Measurements from ENCODE around the gene FILIP1.

FILIP1 gene

GRCh38 chr6:75344021-75344420, 149.6 kb downstream of the FILIP1 start:
- no peak overlapping the region for H3K4me3 ChIP-seq (ENCODE audit: low read depth, low read length)
- DNase-seq = no peak
- no peak overlapping the region for H3K27ac ChIP-seq
- no peaks in the 10 kb centered on the region for H3K9me3 ChIP-seq (ENCODE audit: severe bottlenecking)
- no peaks in the 10 kb centered on the region for H3K27me3 ChIP-seq (ENCODE audit: insufficient read depth, low read depth, severe bottlenecking)
- H3K36me3 ChIP-seq = no peaks in the 10 kb centered on the region
- TF ChIP-seq CTCF (IDR thresholded peaks at IDR 0.05; ENCODE audit: low read depth, low read length) = no peak

- no peak for TF ChIP-seq CTCF (IDR thresholded peaks at IDR 0.05; ENCODE audit: low read depth, low read length)
- H3K9me3 ChIP-seq (ENCODE audit: severe bottlenecking) = no peaks in the 10 kb centered on the region
- H3K36me3 ChIP-seq = no peaks in the 10 kb centered on the region
- H3K27ac ChIP-seq = no peak overlapping the region
- H3K4me3 ChIP-seq (ENCODE audit: low read depth, low read length) = no peak overlapping the region
- no peak for DNase-seq
- H3K27me3 ChIP-seq (ENCODE audit: insufficient read depth, low read depth, severe bottlenecking) = no peaks in the 10 kb centered on the region
Measured at GRCh38 chr6:75337835-75338580, 155.6 kb downstream of the FILIP1 start.

- TF ChIP-seq CTCF (IDR thresholded peaks at IDR 0.05; ENCODE audit: low read depth, low read length) = no peak
- H3K36me3 ChIP-seq = no peaks in the 10 kb centered on the region
- no peak for DNase-seq
- no peaks in the 10 kb centered on the region for H3K9me3 ChIP-seq (ENCODE audit: severe bottlenecking)
- H3K4me3 ChIP-seq (ENCODE audit: low read depth, low read length) = no peak overlapping the region
- H3K27me3 ChIP-seq (ENCODE audit: insufficient read depth, low read depth, severe bottlenecking) = no peaks in the 10 kb centered on the region
- H3K27ac ChIP-seq = no peak overlapping the region
Measured at GRCh38 chr6:75334266-75335040, 159.1 kb downstream of the FILIP1 start.

GRCh38 chr6:75333676-75334200, 159.9 kb downstream of the FILIP1 start:
- H3K27me3 ChIP-seq (ENCODE audit: insufficient read depth, low read depth, severe bottlenecking) = no peaks in the 10 kb centered on the region
- no peaks in the 10 kb centered on the region for H3K36me3 ChIP-seq
- no peak overlapping the region for H3K27ac ChIP-seq
- no peak overlapping the region for H3K4me3 ChIP-seq (ENCODE audit: low read depth, low read length)
- TF ChIP-seq CTCF (IDR thresholded peaks at IDR 0.05; ENCODE audit: low read depth, low read length) = no peak
- no peak for DNase-seq
- no peaks in the 10 kb centered on the region for H3K9me3 ChIP-seq (ENCODE audit: severe bottlenecking)

- no peaks in the 10 kb centered on the region for H3K36me3 ChIP-seq
- H3K9me3 ChIP-seq (ENCODE audit: severe bottlenecking) = no peaks in the 10 kb centered on the region
- no peaks in the 10 kb centered on the region for H3K27me3 ChIP-seq (ENCODE audit: insufficient read depth, low read depth, severe bottlenecking)
- no peak for TF ChIP-seq CTCF (IDR thresholded peaks at IDR 0.05; ENCODE audit: low read depth, low read length)
- DNase-seq = no peak
- H3K4me3 ChIP-seq (ENCODE audit: low read depth, low read length) = no peak overlapping the region
- no peak overlapping the region for H3K27ac ChIP-seq
Measured at GRCh38 chr6:75331151-75331550, 162.4 kb downstream of the FILIP1 start.
